Activated naive CD4-positive, alpha-beta T cell treated with anti-CD3 and anti-CD28 coated beads, Interleukin-2, amount 10 ng/mL, durations not matched to agents 7 days and 5 days (primary cell): ENCODE measurements around the gene NDUFAF8.
A peak's percentile ranks its signal among the peaks of the same experiment; 100 is the strongest.

Experiments used
- CTCF ChIA-PET: fragments of 350-600 bp; sonication (Branson Sonifier 250); formaldehyde crosslinking; loops from one replicate; lab custom pipeline; 2021; ENCODE audit warnings: antibody characterized with exemption; lab: Charles Lee
- DNase-seq: peaks from one replicate; pipeline ENCODE4 v3.0.0-alpha.2; 2020
- H3K27ac Mint-ChIP-seq: one replicate; pipeline ENCODE4 v1.8.0; 2021; ENCODE audit warnings: mild to moderate bottlenecking, moderate library complexity, mixed read lengths
- H3K27me3 Mint-ChIP-seq: one replicate; pipeline ENCODE4 v1.8.0; 2021; ENCODE audit warnings: mild to moderate bottlenecking, mixed read lengths
- H3K36me3 Mint-ChIP-seq: one replicate; pipeline ENCODE4 v1.8.0; 2021; ENCODE audit warnings: mixed read lengths
- H3K4me1 Mint-ChIP-seq: one replicate; pipeline ENCODE4 v1.8.0; 2021; ENCODE audit warnings: mixed read lengths
- H3K4me3 Mint-ChIP-seq: one replicate; pipeline ENCODE4 v1.8.0; 2021; ENCODE audit warnings: mild to moderate bottlenecking, moderate library complexity, mixed read lengths
- H3K9me3 Mint-ChIP-seq: one replicate; pipeline ENCODE4 v1.8.0; 2021; ENCODE audit warnings: mixed read lengths

NDUFAF8 gene

DNA sequence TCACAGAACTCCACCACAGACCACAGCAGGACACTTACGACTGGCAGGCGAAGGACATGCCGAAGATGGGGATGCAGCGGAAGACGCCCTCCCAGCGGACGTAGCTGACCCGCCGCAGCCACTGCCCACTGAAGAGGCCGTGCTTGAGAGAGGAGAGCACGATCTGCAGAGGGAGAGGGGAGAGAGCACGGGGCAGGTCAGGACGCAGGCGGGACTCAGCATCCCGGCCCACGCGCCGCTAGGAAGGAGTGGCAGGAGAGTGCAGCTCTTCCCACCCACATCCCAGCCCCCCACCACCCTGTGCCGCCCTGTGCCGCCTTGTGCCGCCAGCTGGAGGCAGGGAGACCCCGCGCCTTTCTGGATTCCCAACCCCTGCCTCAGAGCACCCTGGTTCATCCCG, 41.5 kb downstream of the NDUFAF8 start:
- Mint-ChIP-seq H3K9me3 (no peaks in the 10 kb centered on the region), H3K36me3 (peaks cover 40% of the 10 kb centered on the region), H3K27ac (no peak overlapping the region), H3K4me1 (peaks cover 14% of the 10 kb centered on the region), H3K4me3 (no peak overlapping the region), H3K27me3 (no peaks in the 10 kb centered on the region)
- no peak for DNase-seq
- CTCF ChIA-PET, result no interaction called here

DNA sequence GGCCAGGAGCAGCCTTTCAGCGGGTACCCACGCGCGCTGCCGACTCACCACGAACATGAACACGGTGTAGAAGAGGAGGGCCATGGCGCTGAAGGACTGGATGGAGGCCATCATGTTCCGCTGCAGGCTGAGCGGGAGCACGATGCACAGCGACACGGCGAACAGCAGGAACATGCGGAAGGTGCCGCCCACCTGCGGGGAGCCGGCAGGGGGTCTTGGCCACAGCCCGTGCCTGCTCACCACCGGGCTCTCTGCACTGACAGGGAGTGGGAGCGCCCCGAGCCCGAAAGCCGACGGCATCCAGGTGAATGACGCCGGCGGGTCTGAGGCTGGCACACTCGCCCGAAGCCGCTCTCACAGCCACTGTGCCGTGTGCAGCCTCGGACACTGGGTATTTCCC, 43.0 kb downstream of the NDUFAF8 start:
- H3K27me3 Mint-ChIP-seq, result no peaks in the 10 kb centered on the region
- CTCF ChIA-PET, result no interaction called here
- H3K36me3 Mint-ChIP-seq, result peaks cover 34% of the 10 kb centered on the region
- no peak overlapping the region for H3K27ac Mint-ChIP-seq
- no peaks in the 10 kb centered on the region for H3K9me3 Mint-ChIP-seq
- no peak overlapping the region for H3K4me3 Mint-ChIP-seq
- DNase-seq, result no peak
- peaks cover 30% of the 10 kb centered on the region for H3K4me1 Mint-ChIP-seq

DNA sequence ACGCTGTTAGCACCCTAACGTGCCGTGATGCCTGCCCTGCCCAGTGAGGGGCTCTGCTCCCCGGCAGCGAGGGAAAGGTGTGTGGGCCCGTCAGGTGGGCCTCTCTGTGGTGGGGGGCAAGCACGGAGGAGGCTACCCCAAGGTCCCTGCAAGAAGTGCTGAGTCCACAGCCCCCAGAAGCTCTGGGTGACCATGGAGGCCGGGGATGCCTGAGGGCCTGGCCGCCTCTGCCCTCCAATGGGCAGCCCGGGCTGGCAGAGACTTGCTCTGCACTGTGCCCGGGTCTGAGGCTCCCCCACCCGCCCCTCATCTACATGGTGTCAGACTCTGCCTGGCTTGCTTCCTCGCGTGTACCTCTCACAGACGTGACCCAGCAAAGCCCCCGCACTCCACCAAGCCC, 43.8 kb downstream of the NDUFAF8 start:
- Mint-ChIP-seq H3K4me3 (no peak overlapping the region), H3K27me3 (no peaks in the 10 kb centered on the region), H3K36me3 (peaks cover 39% of the 10 kb centered on the region), H3K27ac (peak overlapping the region; percentile 33), H3K4me1 (peaks cover 36% of the 10 kb centered on the region), H3K9me3 (no peaks in the 10 kb centered on the region)
- CTCF ChIA-PET, result no interaction called here
- DNase-seq, result no peak

DNA sequence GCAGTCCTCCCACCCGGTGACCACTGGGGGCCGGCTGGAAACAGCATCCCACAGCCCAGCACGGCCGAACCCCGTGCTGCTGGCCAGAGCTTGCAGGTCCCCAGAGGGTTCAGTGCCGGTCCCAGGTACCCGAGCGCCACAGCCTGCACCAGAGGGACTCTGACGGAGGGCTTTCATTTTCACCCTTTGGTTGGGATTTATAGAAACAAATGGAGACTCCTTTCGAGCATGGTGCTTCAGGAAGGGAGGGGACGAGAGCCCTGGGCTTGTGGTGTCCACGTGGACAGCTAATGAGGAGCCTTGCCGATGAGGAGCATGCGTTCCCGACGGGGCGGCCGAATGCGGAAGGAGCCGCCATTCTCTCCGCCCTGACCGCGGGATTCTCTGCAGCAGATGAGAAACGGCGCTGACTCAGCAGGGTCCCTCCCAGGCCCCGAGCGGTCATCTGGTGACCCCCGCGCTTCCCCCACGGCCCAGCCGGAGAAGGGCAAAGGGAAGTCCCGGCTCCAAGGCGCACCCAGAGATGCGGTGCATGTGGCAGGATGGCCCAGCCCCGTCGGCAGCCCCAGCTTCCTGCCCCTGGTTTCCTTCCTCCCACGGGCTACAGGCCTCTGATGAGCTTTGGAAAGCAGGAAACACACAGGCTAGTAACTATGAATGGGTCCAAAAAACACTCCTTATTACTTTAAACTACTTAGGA, 46.2 kb downstream of the NDUFAF8 start:
- Mint-ChIP-seq H3K27me3 (no peaks in the 10 kb centered on the region), H3K27ac (peak overlapping the region; percentile 87), H3K36me3 (peaks cover 40% of the 10 kb centered on the region), H3K4me1 (peaks cover 46% of the 10 kb centered on the region), H3K4me3 (peak overlapping the region; percentile 75), H3K9me3 (no peaks in the 10 kb centered on the region)
- DNase-seq, result peak; percentile 75
- CTCF ChIA-PET, result interaction anchor here (1.5 kb wide), 1 partner anchor 10 kb away, joined by 5 read pairs; the partner anchor contains the start of gene SLC38A10

DNA sequence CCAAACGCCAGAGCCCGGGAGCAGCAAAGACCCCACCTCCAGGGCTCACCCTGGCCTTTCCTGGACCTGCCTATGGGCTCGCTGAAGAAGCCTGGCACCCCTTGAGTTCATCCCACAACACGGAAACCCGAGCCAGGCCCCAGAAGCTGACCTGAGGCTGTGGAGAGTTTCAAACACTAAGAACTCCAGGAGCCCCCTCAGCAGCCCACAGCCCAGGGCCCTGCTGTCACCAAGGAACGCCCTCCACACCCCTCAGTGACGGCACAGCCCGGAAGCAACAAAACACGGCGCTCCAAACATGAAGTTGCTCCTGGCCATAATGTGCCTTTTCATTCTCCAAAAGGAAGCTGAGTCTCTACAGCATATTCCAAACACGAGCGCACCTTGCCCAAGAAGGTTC, 46.8 kb downstream of the NDUFAF8 start:
- Mint-ChIP-seq H3K4me3 (peak overlapping the region; percentile 75), H3K27ac (peak overlapping the region; percentile 87), H3K4me1 (peaks cover 48% of the 10 kb centered on the region), H3K36me3 (peaks cover 39% of the 10 kb centered on the region), H3K27me3 (no peaks in the 10 kb centered on the region), H3K9me3 (no peaks in the 10 kb centered on the region)
- CTCF ChIA-PET, result interaction anchor here (1.5 kb wide), 1 partner anchor 10 kb away, joined by 5 read pairs; the partner anchor contains the start of gene SLC38A10
- DNase-seq, result no peak

DNA sequence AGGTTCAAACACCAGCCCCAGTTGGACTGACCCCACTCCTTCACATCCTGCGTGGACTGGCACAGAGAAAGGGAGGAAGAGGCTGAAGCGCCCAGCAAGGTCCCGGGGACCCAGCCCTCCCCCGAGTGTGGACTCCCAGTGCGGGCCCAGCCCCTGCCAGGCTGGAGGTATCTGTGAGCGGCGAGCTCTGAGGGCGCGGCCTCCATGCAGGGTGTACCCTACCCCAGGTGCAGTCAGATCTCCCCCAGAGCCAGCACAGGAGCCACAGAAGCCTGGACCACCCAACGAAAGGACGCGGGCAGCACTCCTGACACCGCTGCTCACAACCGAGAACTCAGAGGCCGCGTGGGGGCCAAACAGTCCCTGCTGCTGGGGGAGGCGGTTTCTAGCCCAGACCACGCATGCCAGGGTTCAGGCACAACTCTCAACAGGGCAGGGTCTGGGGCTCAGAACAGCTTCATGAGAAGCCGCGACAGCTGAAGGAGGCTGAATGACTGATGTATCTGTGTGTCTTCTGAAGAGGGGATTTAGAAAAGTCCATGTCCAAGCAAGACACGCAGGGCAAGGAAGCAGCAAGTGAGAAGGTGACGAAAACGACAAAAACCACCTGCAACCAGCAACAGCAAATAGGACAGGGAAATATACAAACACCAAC, 47.5 kb downstream of the NDUFAF8 start:
- Mint-ChIP-seq H3K4me3 (no peak overlapping the region), H3K4me1 (peaks cover 54% of the 10 kb centered on the region)
- CTCF ChIA-PET, result interaction anchor here (1.5 kb wide), 1 partner anchor 9 kb away, joined by 5 read pairs; the partner anchor contains the start of gene SLC38A10

DNA sequence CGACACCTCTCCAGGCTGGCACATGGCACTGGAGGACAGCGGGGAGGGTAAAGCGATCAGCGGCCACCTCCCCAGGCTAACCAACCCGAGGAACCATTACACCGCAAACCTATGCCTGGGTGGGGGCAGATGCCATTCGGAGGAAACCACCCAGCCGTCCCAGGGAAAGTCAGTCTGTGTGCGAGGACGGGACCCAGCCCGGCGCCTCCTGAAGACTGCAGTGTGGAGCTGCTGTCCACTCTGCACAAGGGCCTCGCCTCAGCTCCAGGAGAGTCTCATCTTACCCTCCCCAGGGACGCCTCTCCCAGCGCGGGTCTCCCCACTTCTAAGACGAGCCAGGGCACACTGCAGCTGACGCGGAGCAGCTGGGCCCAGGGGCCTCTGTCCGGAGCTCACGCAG, 48.0 kb downstream of the NDUFAF8 start:
- Mint-ChIP-seq H3K27me3 (no peaks in the 10 kb centered on the region), H3K36me3 (peaks cover 39% of the 10 kb centered on the region), H3K27ac (peak overlapping the region; percentile 68), H3K9me3 (no peaks in the 10 kb centered on the region), H3K4me3 (no peak overlapping the region), H3K4me1 (peaks cover 56% of the 10 kb centered on the region)
- CTCF ChIA-PET, result no interaction called here
- no peak for DNase-seq

More for the DNA sequence above, 47.5 kb downstream of the NDUFAF8 start:
- H3K9me3 Mint-ChIP-seq, result no peaks in the 10 kb centered on the region
- H3K27ac Mint-ChIP-seq, result peak overlapping the region; percentile 87
- peaks cover 40% of the 10 kb centered on the region for H3K36me3 Mint-ChIP-seq
- H3K27me3 Mint-ChIP-seq, result no peaks in the 10 kb centered on the region
- no peak for DNase-seq

DNA sequence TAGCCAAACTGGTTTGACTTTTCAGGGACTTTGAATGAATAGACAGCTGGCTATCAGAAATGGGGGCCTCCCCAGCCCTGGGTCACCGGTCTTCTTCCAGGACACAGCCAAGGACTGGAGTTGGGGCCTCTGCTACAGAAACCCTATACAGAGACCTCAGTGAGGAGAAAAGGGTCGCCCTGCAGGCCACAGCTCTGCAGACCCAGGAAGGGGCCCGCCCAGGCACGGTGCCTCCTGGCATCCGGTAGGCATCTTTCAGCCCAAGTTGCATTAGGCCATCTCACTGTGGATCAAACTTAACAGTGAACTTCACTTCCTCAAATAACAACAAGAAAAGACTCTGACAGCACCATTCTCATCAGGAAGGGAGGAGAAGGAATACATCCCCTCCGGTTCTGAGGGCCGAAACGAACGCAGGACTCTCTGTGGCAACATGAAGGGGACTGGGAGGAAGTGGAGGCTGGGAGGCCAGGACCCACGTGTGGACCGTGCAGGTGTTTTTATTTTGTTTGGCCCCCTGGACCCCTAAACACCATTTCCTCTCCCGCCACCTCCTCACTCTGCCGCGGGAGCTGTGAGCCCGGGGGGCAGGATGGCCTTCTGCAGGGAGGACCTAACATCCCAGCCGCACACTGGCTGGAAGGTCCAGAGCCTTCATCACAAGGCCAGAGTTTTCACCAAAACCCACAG, 48.8 kb downstream of the NDUFAF8 start:
- no peak for DNase-seq
- peaks cover 61% of the 10 kb centered on the region for H3K4me1 Mint-ChIP-seq
- CTCF ChIA-PET, result no interaction called here
- H3K27ac Mint-ChIP-seq, result peak overlapping the region; percentile 68
- no peak overlapping the region for H3K4me3 Mint-ChIP-seq
- H3K27me3 Mint-ChIP-seq, result no peaks in the 10 kb centered on the region
- peaks cover 40% of the 10 kb centered on the region for H3K36me3 Mint-ChIP-seq
- H3K9me3 Mint-ChIP-seq, result no peaks in the 10 kb centered on the region

DNA sequence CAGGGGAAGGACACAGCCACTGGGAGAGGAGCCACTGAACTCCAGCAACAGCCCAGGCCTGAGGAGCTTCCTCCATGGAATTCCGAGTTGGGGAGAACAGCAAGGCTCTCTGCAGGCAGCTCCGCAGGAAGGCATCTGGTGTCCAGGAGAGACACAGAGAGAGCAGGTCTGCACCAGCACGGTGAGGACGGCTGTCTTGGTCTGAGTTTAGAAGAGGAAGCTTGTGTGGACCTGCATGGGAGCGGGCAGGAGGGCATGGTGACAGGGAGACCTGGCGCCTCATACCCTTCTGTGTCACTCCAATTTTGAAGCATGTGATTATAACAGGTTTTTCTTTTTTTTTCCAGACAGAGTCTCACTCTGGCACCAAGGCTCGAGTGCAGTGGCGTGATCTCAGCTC, 49.6 kb downstream of the NDUFAF8 start:
- Mint-ChIP-seq H3K36me3 (peaks cover 42% of the 10 kb centered on the region), H3K4me3 (no peak overlapping the region), H3K27ac (peak overlapping the region; percentile 68), H3K9me3 (no peaks in the 10 kb centered on the region), H3K4me1 (peaks cover 69% of the 10 kb centered on the region), H3K27me3 (no peaks in the 10 kb centered on the region)
- no peak for DNase-seq
- CTCF ChIA-PET, result no interaction called here

DNA sequence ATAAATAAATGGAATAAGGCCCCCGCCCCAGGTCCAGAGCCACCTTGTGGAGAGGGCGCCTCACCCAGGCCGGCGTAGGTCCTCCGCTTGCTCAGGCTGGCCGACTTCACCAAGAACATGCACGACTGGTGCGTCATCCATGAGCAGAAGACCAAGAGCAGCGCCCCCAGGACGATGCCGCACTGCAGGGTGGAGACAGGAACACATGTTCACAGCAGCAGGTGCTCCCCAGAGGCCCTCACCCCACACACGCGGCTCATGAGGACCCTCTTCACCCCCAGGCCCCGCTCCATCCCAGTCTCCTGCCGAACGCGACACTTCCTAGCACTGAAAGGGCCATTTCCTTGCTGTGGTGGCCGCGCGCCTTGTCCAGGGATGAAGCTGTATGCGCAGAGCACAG, 50.5 kb downstream of the NDUFAF8 start:
- no peak for DNase-seq
- CTCF ChIA-PET, result interaction anchor here (1.1 to 4.4 kb wide), 2 partner anchors 33 to 195 kb away, joined by 3 to 26 read pairs; no protein-coding TSS in a partner anchor
- Mint-ChIP-seq H3K9me3 (no peaks in the 10 kb centered on the region), H3K4me3 (no peak overlapping the region), H3K4me1 (peaks cover 73% of the 10 kb centered on the region), H3K36me3 (peaks cover 44% of the 10 kb centered on the region), H3K27me3 (no peaks in the 10 kb centered on the region), H3K27ac (no peak overlapping the region)

DNA sequence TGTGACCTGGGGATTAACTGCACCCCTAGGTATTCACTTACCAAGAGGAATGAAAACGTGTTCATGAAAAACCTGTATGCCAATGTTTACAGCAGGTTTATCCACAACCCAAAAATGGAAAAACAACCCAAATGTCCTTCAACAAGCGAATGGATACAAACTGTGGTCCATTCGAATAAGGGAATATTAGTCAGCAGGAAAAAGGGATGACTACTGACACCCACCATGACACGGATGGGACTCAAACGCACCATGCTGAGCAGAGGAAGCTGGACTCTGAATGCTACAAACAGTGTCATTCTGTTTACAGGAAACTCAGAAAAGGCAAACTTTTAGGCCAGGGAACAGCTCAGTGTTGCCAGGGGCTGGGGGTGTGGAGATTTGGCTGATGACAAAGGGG, 51.1 kb downstream of the NDUFAF8 start:
- Mint-ChIP-seq H3K4me1 (peaks cover 66% of the 10 kb centered on the region), H3K27ac (no peak overlapping the region), H3K4me3 (no peak overlapping the region), H3K27me3 (no peaks in the 10 kb centered on the region), H3K9me3 (no peaks in the 10 kb centered on the region), H3K36me3 (peaks cover 39% of the 10 kb centered on the region)
- CTCF ChIA-PET, result interaction anchor here (1.1 to 4.4 kb wide), 2 partner anchors 33 to 195 kb away, joined by 3 to 26 read pairs; no protein-coding TSS in a partner anchor
- no peak for DNase-seq
